22Rv1 (cell line): ENCODE results near the gene IFNGR2.

Experiments
- CTCF ChIP-seq: fragments of 450-650 bp; IDR thresholded peaks from 2 replicates; pipeline ENCODE4 v1.5.1; 2017; ENCODE audit warnings: mild to moderate bottlenecking
- ZFX ChIP-seq: fragments of 450-650 bp; IDR thresholded peaks from 2 replicates; pipeline ENCODE4 v1.6.1; 2017; ENCODE audit warnings: antibody characterized with exemption, borderline replicate concordance

GRCh38 chr21:33368576-33368975 lies 34.6 kb upstream of the IFNGR2 start:
- TF ChIP-seq CTCF (no peak), ZFX (no peak)
